Ascending aorta (tissue), 2 donors: ENCODE results near the gene USP28. TPM values are rescaled to one million over a fixed set of nuclear protein-coding genes. Genes with fewer than 3 reads are reported as not detected.

Experiments
- DNase-seq, 2 donors: peaks; one replicate each; pipeline ENCODE4 v3.0.0-alpha.2; 2019; ENCODE audit warnings: low spot score in 2 of 2
- H3K27ac ChIP-seq, 2 donors: fragments of 200-600 bp; sonication (generic); one replicate each; pipeline ENCODE4 v1.5.1; 2016 to 2017; ENCODE audit warnings: mild to moderate bottlenecking in 1 of 2
- H3K27me3 ChIP-seq: fragments of 200-600 bp; sonication (generic); one replicate; pipeline ENCODE4 v1.5.1; 2017
- H3K36me3 ChIP-seq, 2 donors: fragments of 200-600 bp; sonication (generic); one replicate each; pipeline ENCODE4 v1.5.1; 2016
- H3K4me1 ChIP-seq, 2 donors: fragments of 200-600 bp; sonication (generic); one replicate each; pipeline ENCODE4 v1.5.1; 2016 to 2017; ENCODE audit warnings: mild to moderate bottlenecking in 1 of 2
- H3K4me3 ChIP-seq, 2 donors: fragments of 200-600 bp; sonication (generic); one replicate each; pipeline ENCODE4 v1.5.1; 2016 to 2017; ENCODE audit warnings: mild to moderate bottlenecking in 1 of 2
- H3K9me3 ChIP-seq, 2 donors: fragments of 200-600 bp; sonication (generic); one replicate each; pipeline ENCODE4 v1.5.1; 2016
- CTCF ChIP-seq, 3 experiments: fragments of 200-600 bp in 2 of 3; fragments of 450-650 bp in 1 of 3; sonication (generic) in 2 of 3; IDR thresholded peaks; one replicate each; pipeline ENCODE4 v1.5.1; 2016 to 2019; ENCODE audit warnings: antibody characterized with exemption in 3 of 3, mild to moderate bottlenecking in 1 of 3, moderate library complexity in 1 of 3
- intact Hi-C: fragments of 100-400 bp; cut with DNase I; formaldehyde crosslinking; loops from one replicate; pipeline ENCODE4 v1.15.1; 2023
- total RNA-seq: library from RNA; depleted of rRNA; stranded (reverse); fragments of >200 nt; gene quantifications from one replicate; pipeline ENCODE4 v1.1.0, GENCODE V29; 2016

Gene USP28
- total RNA-seq, 1 donor from 2014 or later = 2.9 TPM

DNA sequence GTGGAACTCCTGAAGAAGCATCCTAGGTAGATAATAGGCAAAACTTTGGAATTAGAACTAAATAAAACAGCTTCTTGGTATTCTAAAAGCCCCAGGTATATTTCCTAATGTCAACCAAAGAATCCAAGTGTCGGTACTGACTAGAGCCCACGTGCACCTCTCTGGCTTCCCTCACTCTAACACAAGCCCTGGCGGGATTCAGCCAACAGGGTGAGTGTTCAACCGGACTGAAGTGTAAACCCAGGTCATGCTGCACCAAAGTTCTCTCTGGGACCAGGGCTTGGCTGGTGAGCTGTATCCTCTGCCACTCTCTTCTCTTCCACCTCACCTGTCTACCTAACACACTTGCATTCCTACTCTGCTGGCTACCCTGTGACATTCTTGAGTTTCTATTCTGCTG, 40.1 kb downstream of the USP28 start:
- H3K9me3 ChIP-seq = no peaks in the 10 kb centered on the region
- no peaks in the 10 kb centered on the region for H3K27me3 ChIP-seq
- peaks cover 25 to 33% of the 10 kb centered on the region in 2 donors for H3K36me3 ChIP-seq
- no peaks in the 10 kb centered on the region for H3K4me1 ChIP-seq
- DNase-seq = no peak
- H3K4me3 ChIP-seq = no peak overlapping the region
- no peak overlapping the region for H3K27ac ChIP-seq
- TF ChIP-seq CTCF (IDR thresholded peaks at IDR 0.05) = no peak
- intact Hi-C loops = no loop called here

- Histone ChIP-seq H3K9me3 (no peaks in the 10 kb centered on the region), H3K4me3 (no peak overlapping the region), H3K27me3 (no peaks in the 10 kb centered on the region), H3K27ac (no peak overlapping the region), H3K36me3 (peaks cover 12 to 21% of the 10 kb centered on the region in 2 donors), H3K4me1 (no peaks in the 10 kb centered on the region)
- intact Hi-C loops = no loop called here
- TF ChIP-seq CTCF (IDR thresholded peaks at IDR 0.05) = no peak
- no peak for DNase-seq
These were observed 42.2 kb downstream of the USP28 start for GRCh38 chr11:113833151-113833550.

- no peak overlapping the region for H3K4me3 ChIP-seq
- TF ChIP-seq CTCF (IDR thresholded peaks at IDR 0.05) = no peak
- H3K36me3 ChIP-seq = peaks cover 15 to 34% of the 10 kb centered on the region in 2 donors
- intact Hi-C loops = no loop called here
- DNase-seq = no peak
- no peaks in the 10 kb centered on the region for H3K4me1 ChIP-seq
- H3K27me3 ChIP-seq = no peaks in the 10 kb centered on the region
- no peaks in the 10 kb centered on the region for H3K9me3 ChIP-seq
- H3K27ac ChIP-seq = no peak overlapping the region
These were observed 44.1 kb downstream of the USP28 start for GRCh38 chr11:113831314-113831713.

GRCh38 chr11:113829751-113830150, 45.6 kb downstream of the USP28 start:
- no peaks in the 10 kb centered on the region for H3K27me3 ChIP-seq
- intact Hi-C loops = no loop called here
- no peaks in the 10 kb centered on the region for H3K4me1 ChIP-seq
- peaks cover 13 to 44% of the 10 kb centered on the region in 2 donors for H3K36me3 ChIP-seq
- TF ChIP-seq CTCF (IDR thresholded peaks at IDR 0.05) = no peak
- no peak overlapping the region for H3K27ac ChIP-seq
- H3K4me3 ChIP-seq = no peak overlapping the region
- no peak for DNase-seq
- no peaks in the 10 kb centered on the region for H3K9me3 ChIP-seq

- Histone ChIP-seq H3K27me3 (no peaks in the 10 kb centered on the region), H3K9me3 (no peaks in the 10 kb centered on the region), H3K4me1 (no peaks in the 10 kb centered on the region), H3K4me3 (no peak overlapping the region), H3K36me3 (peaks cover 14 to 46% of the 10 kb centered on the region in 2 donors), H3K27ac (no peak overlapping the region)
- intact Hi-C loops = no loop called here
- DNase-seq = no peak
- no peak for TF ChIP-seq CTCF (IDR thresholded peaks at IDR 0.05)
These were observed 47.2 kb downstream of the USP28 start for GRCh38 chr11:113828191-113828590.

DNA sequence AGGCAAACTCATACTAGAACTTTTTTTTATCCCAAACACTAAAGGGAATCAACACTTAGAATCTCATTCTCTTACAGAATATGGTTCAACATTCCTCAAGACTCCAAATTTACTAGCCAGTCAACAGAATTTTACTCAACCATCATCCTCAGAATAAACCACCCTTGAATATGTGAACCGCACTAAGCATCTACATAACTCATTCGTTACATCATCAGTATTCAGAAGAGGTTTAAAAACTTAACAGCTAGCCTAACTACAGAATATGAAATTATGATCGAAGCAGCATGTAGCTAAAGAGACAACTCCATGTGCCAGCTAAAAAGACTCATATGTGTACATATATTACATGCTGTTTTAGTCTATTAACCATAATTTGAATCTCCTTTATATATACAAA, 47.9 kb downstream of the USP28 start:
- no peak overlapping the region for H3K27ac ChIP-seq
- H3K36me3 ChIP-seq = peaks cover 19 to 48% of the 10 kb centered on the region in 2 donors
- TF ChIP-seq CTCF (IDR thresholded peaks at IDR 0.05) = no peak
- no peaks in the 10 kb centered on the region for H3K9me3 ChIP-seq
- no peaks in the 10 kb centered on the region for H3K27me3 ChIP-seq
- DNase-seq = no peak
- no peaks in the 10 kb centered on the region for H3K4me1 ChIP-seq
- no peak overlapping the region for H3K4me3 ChIP-seq
- intact Hi-C loops = no loop called here
